Chondrocyte (in vitro differentiated cells): ENCODE data around the gene ERG28. TPM values are rescaled to one million over a fixed set of nuclear protein-coding genes. Genes with fewer than 3 reads are reported as not detected.

ENCODE experiments used
- DNase-seq: peaks from one replicate; pipeline ENCODE4 v3.0.0; 2021; ENCODE audit warnings: mixed read lengths, low spot score
- H3K27ac Mint-ChIP-seq: one replicate; pipeline ENCODE4 v1.8.0; 2021; ENCODE audit warnings: mild to moderate bottlenecking, moderate library complexity, mixed read lengths; ENCODE audit not compliant: unreplicated experiment
- H3K27me3 Mint-ChIP-seq: 2 replicates; pipeline ENCODE4 v1.8.0; 2021; ENCODE audit warnings: low read depth, mixed read lengths
- H3K36me3 Mint-ChIP-seq: 2 replicates; pipeline ENCODE4 v1.8.0; 2021; ENCODE audit warnings: low read depth, mixed read lengths
- H3K4me1 Mint-ChIP-seq: 2 replicates; pipeline ENCODE4 v1.8.0; 2021; ENCODE audit warnings: low read depth, mild to moderate bottlenecking, mixed read lengths
- H3K4me3 Mint-ChIP-seq: one replicate; pipeline ENCODE4 v1.8.0; 2021; ENCODE audit warnings: mild to moderate bottlenecking, moderate library complexity, mixed read lengths; ENCODE audit not compliant: unreplicated experiment
- H3K9me3 Mint-ChIP-seq: 2 replicates; pipeline ENCODE4 v1.8.0; 2021; ENCODE audit warnings: low read depth, mixed read lengths
- total RNA-seq: library from RNA; stranded (reverse); gene quantifications from 3 replicates; pipeline ENCODE4 v1.2.1, GENCODE V29; 2021
- TF ChIP-seq, protein P1 (sequence below): fragments of 200-600 bp; sonication (generic); IDR thresholded peaks from 2 replicates; pipeline ENCODE4 v1.5.0; 2021; ENCODE audit warnings: antibody characterized with exemption, mild to moderate bottlenecking, moderate library complexity

Gene ERG28
- total RNA-seq, 1 donor from 2014 or later, result 16.7 TPM

DNA sequence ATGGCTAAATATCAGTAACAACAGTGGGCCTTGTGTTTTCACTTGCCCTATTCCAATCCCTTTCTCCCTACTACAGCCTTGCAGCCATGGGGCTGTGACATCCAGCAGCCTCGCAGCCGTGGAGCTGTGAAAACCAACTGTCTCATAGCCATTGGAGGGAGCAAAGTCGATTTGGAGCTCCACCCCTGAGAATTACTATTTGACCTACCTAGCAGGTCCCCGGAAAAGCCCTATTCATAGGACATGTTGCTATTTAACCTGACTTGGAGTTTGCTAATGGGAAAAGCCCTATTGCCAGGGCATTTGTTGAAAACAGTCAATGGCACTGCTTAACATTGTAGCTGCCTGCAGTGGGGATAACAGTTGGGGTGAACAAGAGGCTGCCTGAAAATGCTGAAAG lies 33.3 kb downstream of the ERG28 start:
- no peak overlapping the region for H3K27ac Mint-ChIP-seq
- H3K9me3 Mint-ChIP-seq, result no peaks in the 10 kb centered on the region
- no peak for DNase-seq
- TF ChIP-seq, protein P1, sequence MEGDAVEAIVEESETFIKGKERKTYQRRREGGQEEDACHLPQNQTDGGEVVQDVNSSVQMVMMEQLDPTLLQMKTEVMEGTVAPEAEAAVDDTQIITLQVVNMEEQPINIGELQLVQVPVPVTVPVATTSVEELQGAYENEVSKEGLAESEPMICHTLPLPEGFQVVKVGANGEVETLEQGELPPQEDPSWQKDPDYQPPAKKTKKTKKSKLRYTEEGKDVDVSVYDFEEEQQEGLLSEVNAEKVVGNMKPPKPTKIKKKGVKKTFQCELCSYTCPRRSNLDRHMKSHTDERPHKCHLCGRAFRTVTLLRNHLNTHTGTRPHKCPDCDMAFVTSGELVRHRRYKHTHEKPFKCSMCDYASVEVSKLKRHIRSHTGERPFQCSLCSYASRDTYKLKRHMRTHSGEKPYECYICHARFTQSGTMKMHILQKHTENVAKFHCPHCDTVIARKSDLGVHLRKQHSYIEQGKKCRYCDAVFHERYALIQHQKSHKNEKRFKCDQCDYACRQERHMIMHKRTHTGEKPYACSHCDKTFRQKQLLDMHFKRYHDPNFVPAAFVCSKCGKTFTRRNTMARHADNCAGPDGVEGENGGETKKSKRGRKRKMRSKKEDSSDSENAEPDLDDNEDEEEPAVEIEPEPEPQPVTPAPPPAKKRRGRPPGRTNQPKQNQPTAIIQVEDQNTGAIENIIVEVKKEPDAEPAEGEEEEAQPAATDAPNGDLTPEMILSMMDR, result no peak
- no peaks in the 10 kb centered on the region for H3K36me3 Mint-ChIP-seq
- H3K4me3 Mint-ChIP-seq, result no peak overlapping the region
- peaks cover 1% of the 10 kb centered on the region for H3K27me3 Mint-ChIP-seq
- H3K4me1 Mint-ChIP-seq, result peaks cover 10% of the 10 kb centered on the region

DNA sequence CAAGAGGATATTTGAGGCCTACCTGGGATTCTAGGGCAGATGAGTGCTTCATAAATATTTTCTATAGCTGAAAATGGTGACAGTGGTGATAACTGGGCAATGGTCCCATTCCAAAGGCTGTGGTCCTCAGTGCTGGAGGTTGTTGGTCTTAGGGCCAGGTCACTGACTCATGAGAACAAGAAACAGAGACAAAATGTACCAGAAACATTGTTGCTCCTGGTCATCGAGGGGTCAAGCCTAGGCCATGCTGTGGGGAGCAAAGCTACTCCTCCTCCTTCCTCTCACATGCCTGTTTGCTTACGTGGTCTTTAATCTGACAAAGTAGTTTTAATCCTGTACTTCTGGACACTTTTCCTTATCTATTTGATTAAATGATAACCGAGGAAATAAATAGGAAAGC lies 33.8 kb downstream of the ERG28 start:
- Mint-ChIP-seq H3K27me3 (peaks cover 1% of the 10 kb centered on the region), H3K27ac (no peak overlapping the region), H3K36me3 (no peaks in the 10 kb centered on the region), H3K4me1 (peaks cover 9% of the 10 kb centered on the region), H3K4me3 (no peak overlapping the region), H3K9me3 (no peaks in the 10 kb centered on the region)
- DNase-seq, result no peak
- TF ChIP-seq, protein P1, result no peak

- no peaks in the 10 kb centered on the region for H3K36me3 Mint-ChIP-seq
- H3K4me3 Mint-ChIP-seq, result no peak overlapping the region
- H3K4me1 Mint-ChIP-seq, result peaks cover 4% of the 10 kb centered on the region
- TF ChIP-seq, protein P1, result no peak
- H3K27ac Mint-ChIP-seq, result no peak overlapping the region
- DNase-seq, result no peak
- peaks cover 1% of the 10 kb centered on the region for H3K27me3 Mint-ChIP-seq
- H3K9me3 Mint-ChIP-seq, result no peaks in the 10 kb centered on the region
Observed at GRCh38 chr14:75626396-75626795, 34.3 kb downstream of the ERG28 start.

DNA sequence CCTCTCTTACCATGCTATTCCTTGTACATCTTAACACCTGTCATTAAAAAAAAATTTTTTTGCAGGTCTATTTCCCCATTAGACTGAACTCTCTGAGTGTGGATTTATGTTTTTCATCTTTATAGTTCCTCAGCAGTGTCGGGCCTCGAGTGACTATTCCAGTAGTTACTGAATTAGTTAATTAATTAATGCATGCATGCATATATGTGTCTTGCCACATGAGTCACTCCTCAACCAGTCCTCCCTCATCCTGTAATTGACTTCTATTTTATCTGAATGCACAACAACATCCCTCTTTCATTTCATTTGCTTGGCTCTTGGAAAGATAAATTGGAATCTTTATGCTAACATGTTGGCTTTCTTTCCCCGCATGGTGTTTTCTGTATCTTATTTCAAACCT lies 35.6 kb downstream of the ERG28 start:
- no peaks in the 10 kb centered on the region for H3K4me1 Mint-ChIP-seq
- no peak overlapping the region for H3K4me3 Mint-ChIP-seq
- no peak overlapping the region for H3K27ac Mint-ChIP-seq
- no peaks in the 10 kb centered on the region for H3K27me3 Mint-ChIP-seq
- H3K9me3 Mint-ChIP-seq, result no peaks in the 10 kb centered on the region
- TF ChIP-seq, protein P1, result no peak
- no peaks in the 10 kb centered on the region for H3K36me3 Mint-ChIP-seq
- no peak for DNase-seq

DNA sequence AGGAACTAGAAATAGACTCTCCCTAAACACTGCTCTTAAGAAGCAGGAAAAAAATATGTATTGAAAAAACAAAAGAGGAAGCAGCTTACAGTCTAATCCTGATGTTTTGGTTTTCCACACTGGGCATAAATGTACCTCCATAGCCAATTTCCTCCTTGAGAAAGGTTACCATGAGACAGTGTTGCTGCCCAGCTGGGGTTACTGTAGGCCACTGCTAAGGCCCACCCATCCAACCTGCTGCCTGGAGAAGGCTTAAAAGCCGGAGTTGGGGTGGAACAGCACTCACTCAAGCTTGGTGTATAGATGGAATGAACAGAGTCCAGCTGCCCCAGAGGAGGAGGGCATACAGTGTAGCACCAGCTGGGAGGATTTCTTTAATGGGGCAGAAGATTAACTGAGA lies 41.1 kb downstream of the ERG28 start:
- TF ChIP-seq, protein P1, result no peak
- Mint-ChIP-seq H3K4me1 (no peaks in the 10 kb centered on the region), H3K9me3 (peaks cover under 1% of the 10 kb centered on the region), H3K27me3 (peaks cover 3% of the 10 kb centered on the region), H3K36me3 (peaks cover 2% of the 10 kb centered on the region), H3K4me3 (no peak overlapping the region), H3K27ac (no peak overlapping the region)
- no peak for DNase-seq
